ENCODE data around the gene SLC41A1.
A peak's percentile ranks its signal among the peaks of the same experiment; 100 is the strongest.

SLC41A1 gene

GRCh38 chr1:205792481-205792881, 20.5 kb downstream of the SLC41A1 start:
- no peak overlapping the region for H3K4me3 ChIP-seq (ENCODE audit: control insufficient read depth, low read depth, low read length)
- no peak for TF ChIP-seq CTCF (IDR thresholded peaks at IDR 0.05; ENCODE audit: control insufficient read depth, insufficient read depth, low read depth, low read length, missing control alignments)
- no peak for DNase-seq (ENCODE audit: low read depth)

- peak; percentile 91 for TF ChIP-seq CTCF (IDR thresholded peaks at IDR 0.05; ENCODE audit: control insufficient read depth, insufficient read depth, low read depth, low read length, missing control alignments)
- no peak overlapping the region for H3K4me3 ChIP-seq (ENCODE audit: control insufficient read depth, low read depth, low read length)
- DNase-seq (ENCODE audit: low read depth) = no peak
These were observed 21.3 kb downstream of the SLC41A1 start for GRCh38 chr1:205791568-205792180.

- no peak for TF ChIP-seq CTCF (IDR thresholded peaks at IDR 0.05; ENCODE audit: control insufficient read depth, insufficient read depth, low read depth, low read length, missing control alignments)
These were observed 25.6 kb downstream of the SLC41A1 start for GRCh38 chr1:205787287-205787916.

GRCh38 chr1:205786601-205787000, 26.4 kb downstream of the SLC41A1 start:
- no peak for TF ChIP-seq CTCF (IDR thresholded peaks at IDR 0.05; ENCODE audit: control insufficient read depth, insufficient read depth, low read depth, low read length, missing control alignments)

More at GRCh38 chr1:205787287-205787916, 25.6 kb downstream of the SLC41A1 start:
- no peak overlapping the region for H3K4me3 ChIP-seq (ENCODE audit: control insufficient read depth, low read depth, low read length)
- no peak for DNase-seq (ENCODE audit: low read depth)

GRCh38 chr1:205785446-205785845, 27.6 kb downstream of the SLC41A1 start:
- TF ChIP-seq CTCF (IDR thresholded peaks at IDR 0.05; ENCODE audit: control insufficient read depth, insufficient read depth, low read depth, low read length, missing control alignments) = no peak
- no peak for DNase-seq (ENCODE audit: low read depth)
- H3K4me3 ChIP-seq (ENCODE audit: control insufficient read depth, low read depth, low read length) = no peak overlapping the region

More at GRCh38 chr1:205786601-205787000, 26.4 kb downstream of the SLC41A1 start:
- DNase-seq (ENCODE audit: low read depth) = no peak
- no peak overlapping the region for H3K4me3 ChIP-seq (ENCODE audit: control insufficient read depth, low read depth, low read length)

- H3K4me3 ChIP-seq (ENCODE audit: control insufficient read depth, low read depth, low read length) = no peak overlapping the region
- DNase-seq (ENCODE audit: low read depth) = no peak
- TF ChIP-seq CTCF (IDR thresholded peaks at IDR 0.05; ENCODE audit: control insufficient read depth, insufficient read depth, low read depth, low read length, missing control alignments) = no peak
These were observed 29.1 kb downstream of the SLC41A1 start for GRCh38 chr1:205783904-205784303.
